CD4-positive, alpha-beta T cell treated with Interleukin-17A for 1 hour (primary cell): ENCODE measurements around the gene EIPR1.

Source experiments
- DNase-seq: peaks from one replicate; pipeline ENCODE4 v3.0.0-alpha.2; 2020

EIPR1 gene

GRCh38 chr2:3169106-3169870, 208.3 kb downstream of the EIPR1 start:
- no peak for DNase-seq

GRCh38 chr2:3168230-3168891, 209.3 kb downstream of the EIPR1 start:
- no peak for DNase-seq

GRCh38 chr2:3163401-3163800, 214.2 kb downstream of the EIPR1 start:
- DNase-seq, result no peak

- DNase-seq, result no peak
Observed at GRCh38 chr2:3162442-3163077, 215.1 kb downstream of the EIPR1 start.

GRCh38 chr2:3160751-3161330, 216.8 kb downstream of the EIPR1 start:
- no peak for DNase-seq

GRCh38 chr2:3159782-3160545, 217.7 kb downstream of the EIPR1 start:
- no peak for DNase-seq

GRCh38 chr2:3154700-3155099, 222.9 kb downstream of the EIPR1 start:
- DNase-seq, result no peak

- no peak for DNase-seq
Observed at GRCh38 chr2:3154146-3154545, 223.5 kb downstream of the EIPR1 start.

- DNase-seq, result no peak
Observed at GRCh38 chr2:3151153-3151918, 226.3 kb downstream of the EIPR1 start.

- DNase-seq, result no peak
Observed at GRCh38 chr2:3149441-3150217, 228.0 kb downstream of the EIPR1 start.

GRCh38 chr2:3148716-3149115, 228.9 kb downstream of the EIPR1 start:
- DNase-seq, result no peak

- DNase-seq, result no peak
Observed at GRCh38 chr2:3147651-3148530, 229.7 kb downstream of the EIPR1 start.

GRCh38 chr2:3146772-3147650, 230.6 kb downstream of the EIPR1 start:
- no peak for DNase-seq

GRCh38 chr2:3146175-3146574, 231.4 kb downstream of the EIPR1 start:
- no peak for DNase-seq

GRCh38 chr2:3145471-3146021, 232.1 kb downstream of the EIPR1 start:
- DNase-seq, result no peak

- no peak for DNase-seq
Observed at GRCh38 chr2:3144856-3145255, 232.8 kb downstream of the EIPR1 start.

- DNase-seq, result no peak
Observed at GRCh38 chr2:3143602-3144001, 234.0 kb downstream of the EIPR1 start.

- no peak for DNase-seq
Observed at GRCh38 chr2:3142961-3143571, 234.6 kb downstream of the EIPR1 start.
